B cell (primary cell): Measurements from ENCODE around the gene SERGEF. TPM values are rescaled to one million over a fixed set of nuclear protein-coding genes. Genes with fewer than 3 reads are reported as not detected.
A peak's percentile ranks its signal among the peaks of the same experiment; 100 is the strongest.

Source experiments
- ATAC-seq: fragments of 200-7000 bp; cut with Tn5 transposase; one replicate; pipeline ENCODE4 v1.10.0; 2021; ENCODE audit warnings: low read depth, mild to moderate bottlenecking, moderate number of reproducible peaks, moderate library complexity
- CTCF ChIA-PET: fragments of 350-600 bp; sonication (Branson Sonifier 250); formaldehyde crosslinking; loops from one replicate; lab custom pipeline; 2021; ENCODE audit warnings: antibody characterized with exemption, inconsistent platforms; lab: Charles Lee
- POLR2A ChIA-PET: fragments of 350-600 bp; sonication (Branson Sonifier 250); formaldehyde crosslinking; loops from one replicate; lab custom pipeline; 2021; ENCODE audit warnings: antibody characterized with exemption; lab: Charles Lee
- DNase-seq: peaks from one replicate; pipeline ENCODE4 v3.0.0; 2013
- H2AFZ ChIP-seq: 2 replicates; pipeline ENCODE4 v1.6.1; 2012; ENCODE audit warnings: mild to moderate bottlenecking, low read depth, low read length; ENCODE audit not compliant: insufficient read depth, poor library complexity, severe bottlenecking
- H3K27ac ChIP-seq, 2 donors: 1 replicate in 1 of 2; 2 replicates in 1 of 2; pipeline ENCODE4 v1.5.1; 2012 to 2013; ENCODE audit warnings: low read length in 2 of 2, mild to moderate bottlenecking in 2 of 2, moderate library complexity in 1 of 2
- H3K27me3 ChIP-seq, 4 experiments: fragments of 200-600 bp in 1 of 4; sonication (generic) in 1 of 4; replicated peaks in 1 of 4; 1 replicate in 2 of 4; 2 replicates in 2 of 4; pipeline versions ENCODE4 v1.6.1 to v1.7.0; 2013 to 2016; ENCODE audit warnings: low read length in 3 of 4, mild to moderate bottlenecking in 2 of 4, mixed read lengths in 1 of 4, moderate library complexity in 1 of 4; ENCODE audit not compliant: insufficient read depth in 4 of 4, control insufficient read depth in 3 of 4; ENCODE audit errors: control extremely low read depth in 1 of 4
- H3K36me3 ChIP-seq, 2 experiments: replicated peaks in 1 of 2; 1 replicate in 1 of 2; 2 replicates in 1 of 2; pipeline versions ENCODE4 v1.6.1 to v1.7.1; 2013; ENCODE audit warnings: low read length in 1 of 2; ENCODE audit not compliant: insufficient read depth in 2 of 2, control insufficient read depth in 1 of 2; ENCODE audit errors: control extremely low read depth in 1 of 2, extremely low read depth in 1 of 2
- H3K4me1 ChIP-seq, 2 donors: fragments of 200-600 bp in 1 of 2; sonication (generic) in 1 of 2; 1 replicate in 1 of 2; 2 replicates in 1 of 2; pipeline versions ENCODE4 v1.5.1 to v1.6.1; 2013 to 2017; ENCODE audit warnings: low read length in 2 of 2; ENCODE audit not compliant: control insufficient read depth in 2 of 2, insufficient read depth in 2 of 2
- H3K4me2 ChIP-seq: replicated peaks from 2 replicates; pipeline ENCODE3; 2012; ENCODE audit warnings: mild to moderate bottlenecking, low read depth, low read length; ENCODE audit not compliant: poor library complexity, severe bottlenecking
- H3K4me3 ChIP-seq, 5 experiments: fragments of 200-600 bp in 1 of 5; sonication (generic) in 1 of 5; 1 replicate in 3 of 5; 2 replicates in 2 of 5; pipeline versions ENCODE4 v1.5.1 to v1.7.0; 2011 to 2016; ENCODE audit warnings: low read length in 4 of 5, mild to moderate bottlenecking in 4 of 5, low read depth in 2 of 5, control low read depth in 1 of 5, moderate library complexity in 1 of 5; ENCODE audit not compliant: insufficient read depth in 1 of 5; ENCODE audit errors: control extremely low read depth in 1 of 5, extremely low read depth in 1 of 5
- H3K79me2 ChIP-seq: fragments of 200-600 bp; sonication (generic); one replicate; pipeline ENCODE4 v1.6.0; 2016; ENCODE audit warnings: low read length; ENCODE audit not compliant: control insufficient read depth, insufficient read depth
- H3K9ac ChIP-seq: fragments of 200-600 bp; sonication (generic); 2 replicates; pipeline ENCODE4 v1.6.1; 2017; ENCODE audit warnings: mild to moderate bottlenecking, low read length, moderate library complexity
- H3K9me3 ChIP-seq, 3 donors: one replicate each; pipeline versions ENCODE4 v1.6.1 to v1.7.1; 2013; ENCODE audit warnings: low read length in 2 of 3; ENCODE audit not compliant: control insufficient read depth in 2 of 3, insufficient read depth in 1 of 3; ENCODE audit errors: control extremely low read depth in 1 of 3
- H4K20me1 ChIP-seq: 2 replicates; pipeline ENCODE4 v1.6.0; 2012; ENCODE audit warnings: mild to moderate bottlenecking, low read length; ENCODE audit not compliant: insufficient read depth, control insufficient read depth, poor library complexity, severe bottlenecking
- H3K27ac Mint-ChIP-seq: one replicate; pipeline ENCODE4 v1.8.0; 2021; ENCODE audit warnings: mixed read lengths
- H3K27me3 Mint-ChIP-seq: one replicate; pipeline ENCODE4 v1.8.0; 2021; ENCODE audit warnings: mixed read lengths
- H3K4me1 Mint-ChIP-seq: one replicate; pipeline ENCODE4 v1.8.0; 2021; ENCODE audit warnings: mixed read lengths
- H3K4me3 Mint-ChIP-seq: one replicate; pipeline ENCODE4 v1.8.0; 2021; ENCODE audit warnings: mixed read lengths
- H3K9me3 Mint-ChIP-seq: one replicate; pipeline ENCODE4 v1.8.0; 2022; ENCODE audit warnings: mixed read lengths; ENCODE audit not compliant: insufficient read depth
- EZH2 ChIP-seq: IDR thresholded peaks from 2 replicates; pipeline ENCODE4 v1.6.1; 2012; ENCODE audit warnings: borderline replicate concordance, low read depth, mild to moderate bottlenecking, moderate library complexity, low read length; ENCODE audit not compliant: insufficient read depth, poor library complexity, severe bottlenecking
- WGBS: methylation state at CpG from one replicate; pipeline ENCODE4 v1.1.5; 2013; ENCODE audit warnings: missing lambda C conversion rate; ENCODE audit not compliant: insufficient coverage; 5-methylcytosine and 5-hydroxymethylcytosine counted together
- intact Hi-C: fragments of 100-400 bp; cut with micrococcal nuclease; formaldehyde crosslinking; loops from one replicate; pipeline ENCODE4 v1.10.0; 2022
- polyA plus RNA-seq: library from polyadenylated mRNA; depleted of rRNA; stranded (reverse); fragments of >200 nt; gene quantifications from 2 replicates; pipeline ENCODE4 v1.2.3, GENCODE V29; 2012
- total RNA-seq, 2 donors: library from RNA; stranded (reverse); fragments of 120-200 nt in 1 of 2; gene quantifications; 1 replicate in 1 of 2; 2 replicates in 1 of 2; pipeline versions ENCODE4 v1.2.3 to v1.2.4, GENCODE V29; 2013 to 2022
- TF ChIP-seq, protein P1 (sequence below): fragments of 200-600 bp; IDR thresholded peaks from one replicate; pipeline ENCODE4 v1.8.0; 2022; ENCODE audit warnings: antibody characterized with exemption, mild to moderate bottlenecking

Gene SERGEF
- total and polyA plus RNA-seq, 2 donors (not counting 1 experiment from before 2014, with no cell fraction given) = 24.2 to 54.3 TPM

GRCh38 chr11:17864478-17864941 is 148.3 kb downstream of the SERGEF start:
- peaks cover 0 to 4% (median 2%) of the 10 kb centered on the region in 3 donors for H3K9me3 ChIP-seq
- H3K27me3 ChIP-seq = no peaks in the 10 kb centered on the region
- CTCF ChIA-PET = interaction anchor here (1.2 to 1.9 kb wide), 4 partner anchors 9 to 27 kb away, joined by 3 to 6 read pairs (median 4); no protein-coding TSS in a partner anchor
- POLR2A ChIA-PET = no interaction called here
- no peak overlapping the region for H3K4me2 ChIP-seq
- H3K9ac ChIP-seq = no peak overlapping the region
- no peaks in the 10 kb centered on the region for H3K9me3 Mint-ChIP-seq
- WGBS = 61% methylated on average over 3 of the region's 3 CpGs
- H3K36me3 ChIP-seq = no peaks in the 10 kb centered on the region
- H3K27ac ChIP-seq = no peak overlapping the region
- H3K79me2 ChIP-seq = no peaks in the 10 kb centered on the region
- no peaks in the 10 kb centered on the region for H3K4me1 ChIP-seq
- H2AFZ ChIP-seq = no peak overlapping the region
- H3K4me1 Mint-ChIP-seq = no peaks in the 10 kb centered on the region
- DNase-seq (no peak), ATAC-seq (no peak)
- H4K20me1 ChIP-seq = no peaks in the 10 kb centered on the region
- intact Hi-C loops = no loop called here
- no peak overlapping the region for H3K4me3 ChIP-seq
- no peak overlapping the region for H3K4me3 Mint-ChIP-seq
- TF ChIP-seq, protein P1, sequence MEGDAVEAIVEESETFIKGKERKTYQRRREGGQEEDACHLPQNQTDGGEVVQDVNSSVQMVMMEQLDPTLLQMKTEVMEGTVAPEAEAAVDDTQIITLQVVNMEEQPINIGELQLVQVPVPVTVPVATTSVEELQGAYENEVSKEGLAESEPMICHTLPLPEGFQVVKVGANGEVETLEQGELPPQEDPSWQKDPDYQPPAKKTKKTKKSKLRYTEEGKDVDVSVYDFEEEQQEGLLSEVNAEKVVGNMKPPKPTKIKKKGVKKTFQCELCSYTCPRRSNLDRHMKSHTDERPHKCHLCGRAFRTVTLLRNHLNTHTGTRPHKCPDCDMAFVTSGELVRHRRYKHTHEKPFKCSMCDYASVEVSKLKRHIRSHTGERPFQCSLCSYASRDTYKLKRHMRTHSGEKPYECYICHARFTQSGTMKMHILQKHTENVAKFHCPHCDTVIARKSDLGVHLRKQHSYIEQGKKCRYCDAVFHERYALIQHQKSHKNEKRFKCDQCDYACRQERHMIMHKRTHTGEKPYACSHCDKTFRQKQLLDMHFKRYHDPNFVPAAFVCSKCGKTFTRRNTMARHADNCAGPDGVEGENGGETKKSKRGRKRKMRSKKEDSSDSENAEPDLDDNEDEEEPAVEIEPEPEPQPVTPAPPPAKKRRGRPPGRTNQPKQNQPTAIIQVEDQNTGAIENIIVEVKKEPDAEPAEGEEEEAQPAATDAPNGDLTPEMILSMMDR = peak; percentile 65
- TF ChIP-seq EZH2 = no peak
- H3K27ac Mint-ChIP-seq = no peak overlapping the region
- no peaks in the 10 kb centered on the region for H3K27me3 Mint-ChIP-seq

DNA sequence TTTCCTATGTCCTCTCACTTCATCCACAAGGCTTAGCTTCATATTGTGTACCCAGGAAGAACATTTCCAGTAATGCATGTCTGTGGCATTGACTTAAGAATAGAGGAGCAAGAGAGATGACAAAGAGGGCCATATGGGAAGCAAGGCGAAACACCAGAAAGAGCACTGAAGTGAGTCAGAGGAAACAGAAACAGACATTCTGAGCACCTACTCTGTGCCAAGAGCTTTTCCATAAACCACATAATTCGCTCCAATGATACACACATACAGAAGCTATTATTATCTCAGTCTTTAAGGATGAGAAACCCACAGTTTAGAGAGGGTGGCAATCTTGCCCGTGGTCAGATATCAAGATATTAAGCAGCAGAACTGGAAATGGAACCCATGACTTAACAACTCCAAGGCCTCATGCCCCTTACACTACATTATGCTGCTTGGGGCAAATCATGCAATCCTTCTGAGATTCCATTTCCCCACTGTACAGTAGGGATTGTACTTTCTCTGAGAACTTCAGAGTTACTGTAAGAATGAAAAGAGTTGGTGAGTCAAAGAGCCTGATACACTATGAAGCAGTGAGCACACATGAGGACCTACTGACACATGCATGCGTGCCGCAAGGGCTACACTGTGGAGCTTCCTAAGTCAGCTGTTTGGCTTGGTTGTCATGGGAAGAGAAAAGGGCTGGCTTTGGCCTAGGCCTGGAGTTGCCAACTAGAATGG is 151.7 kb downstream of the SERGEF start:
- H3K4me1 ChIP-seq = no peaks in the 10 kb centered on the region
- Mint-ChIP-seq H3K4me1 (no peaks in the 10 kb centered on the region), H3K27ac (no peak overlapping the region), H3K9me3 (no peaks in the 10 kb centered on the region), H3K27me3 (no peaks in the 10 kb centered on the region), H3K4me3 (no peak overlapping the region)
- no peak overlapping the region for H2AFZ ChIP-seq
- ATAC-seq (no peak), DNase-seq (no peak)
- 100% methylated on average over 2 of the region's 5 CpGs for WGBS
- H3K27ac ChIP-seq = no peak overlapping the region
- no peaks in the 10 kb centered on the region for H3K27me3 ChIP-seq
- TF ChIP-seq, protein P1 = no peak
- no peak overlapping the region for H3K9ac ChIP-seq
- H4K20me1 ChIP-seq = no peaks in the 10 kb centered on the region
- no peaks in the 10 kb centered on the region for H3K9me3 ChIP-seq
- intact Hi-C loops = no loop called here
- no peak overlapping the region for H3K4me2 ChIP-seq
- H3K79me2 ChIP-seq = no peaks in the 10 kb centered on the region
- H3K4me3 ChIP-seq = no peak overlapping the region
- H3K36me3 ChIP-seq = peaks cover 0 to 3% of the 10 kb centered on the region in 2 experiments
- CTCF ChIA-PET = no interaction called here
- POLR2A ChIA-PET = no interaction called here
